Measurements from ENCODE around the gene ANGPTL8. TPM values are rescaled to one million over a fixed set of nuclear protein-coding genes. Genes with fewer than 3 reads are reported as not detected.
A peak's percentile ranks its signal among the peaks of the same experiment; 100 is the strongest.

The ANGPTL8 gene
- total and polyA plus RNA-seq, 2 experiments from 2014 or later, result 0.71 TPM; not detected in 1

DNA sequence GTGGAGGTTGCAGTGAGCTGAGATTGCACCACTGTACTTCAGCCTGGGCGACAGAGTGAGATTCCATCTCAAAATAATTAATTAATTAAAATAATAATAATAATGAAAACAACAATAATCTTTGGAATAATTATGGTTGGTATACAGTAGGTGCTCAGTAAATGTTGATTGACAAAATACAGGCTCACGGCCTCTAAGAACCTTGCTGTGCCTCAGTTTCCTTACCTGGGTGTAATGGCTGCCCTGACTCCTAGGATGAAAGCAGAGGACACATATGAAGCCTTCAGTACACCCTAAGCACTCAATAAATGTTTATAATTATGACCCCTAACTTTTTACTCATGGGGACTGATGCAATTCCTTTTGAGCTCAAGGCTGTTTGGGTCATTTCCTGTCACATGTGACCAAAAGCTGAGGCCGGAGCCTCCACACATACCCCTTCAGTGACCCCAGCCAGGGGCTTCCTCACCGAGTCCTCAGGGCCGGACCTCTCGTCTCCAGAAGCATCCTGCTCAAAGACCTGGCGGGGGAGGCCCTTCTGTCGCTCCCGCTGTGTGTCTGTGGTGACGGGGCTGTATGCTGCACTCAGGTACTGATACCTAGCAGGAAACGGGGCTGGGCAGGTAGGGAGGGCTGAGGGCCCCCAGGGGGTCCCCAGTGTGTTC, 12.4 kb downstream of the ANGPTL8 start:
- no peak for DNase-seq (ENCODE audit: low read depth in 1 of 2, low spot score in 1 of 2)
- Histone ChIP-seq H3K27ac (no peak overlapping the region), H3K27me3 (no peaks in the 10 kb centered on the region), H3K4me1 (ENCODE audit: low read depth) (no peaks in the 10 kb centered on the region), H3K36me3 (no peaks in the 10 kb centered on the region), H3K4me3 (no peak overlapping the region), H3K9me3 (ENCODE audit: low read depth) (no peaks in the 10 kb centered on the region)
- TF ChIP-seq, protein P1, sequence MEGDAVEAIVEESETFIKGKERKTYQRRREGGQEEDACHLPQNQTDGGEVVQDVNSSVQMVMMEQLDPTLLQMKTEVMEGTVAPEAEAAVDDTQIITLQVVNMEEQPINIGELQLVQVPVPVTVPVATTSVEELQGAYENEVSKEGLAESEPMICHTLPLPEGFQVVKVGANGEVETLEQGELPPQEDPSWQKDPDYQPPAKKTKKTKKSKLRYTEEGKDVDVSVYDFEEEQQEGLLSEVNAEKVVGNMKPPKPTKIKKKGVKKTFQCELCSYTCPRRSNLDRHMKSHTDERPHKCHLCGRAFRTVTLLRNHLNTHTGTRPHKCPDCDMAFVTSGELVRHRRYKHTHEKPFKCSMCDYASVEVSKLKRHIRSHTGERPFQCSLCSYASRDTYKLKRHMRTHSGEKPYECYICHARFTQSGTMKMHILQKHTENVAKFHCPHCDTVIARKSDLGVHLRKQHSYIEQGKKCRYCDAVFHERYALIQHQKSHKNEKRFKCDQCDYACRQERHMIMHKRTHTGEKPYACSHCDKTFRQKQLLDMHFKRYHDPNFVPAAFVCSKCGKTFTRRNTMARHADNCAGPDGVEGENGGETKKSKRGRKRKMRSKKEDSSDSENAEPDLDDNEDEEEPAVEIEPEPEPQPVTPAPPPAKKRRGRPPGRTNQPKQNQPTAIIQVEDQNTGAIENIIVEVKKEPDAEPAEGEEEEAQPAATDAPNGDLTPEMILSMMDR (IDR thresholded peaks at IDR 0.05; ENCODE audit: low read depth, low read length), result no peak

DNA sequence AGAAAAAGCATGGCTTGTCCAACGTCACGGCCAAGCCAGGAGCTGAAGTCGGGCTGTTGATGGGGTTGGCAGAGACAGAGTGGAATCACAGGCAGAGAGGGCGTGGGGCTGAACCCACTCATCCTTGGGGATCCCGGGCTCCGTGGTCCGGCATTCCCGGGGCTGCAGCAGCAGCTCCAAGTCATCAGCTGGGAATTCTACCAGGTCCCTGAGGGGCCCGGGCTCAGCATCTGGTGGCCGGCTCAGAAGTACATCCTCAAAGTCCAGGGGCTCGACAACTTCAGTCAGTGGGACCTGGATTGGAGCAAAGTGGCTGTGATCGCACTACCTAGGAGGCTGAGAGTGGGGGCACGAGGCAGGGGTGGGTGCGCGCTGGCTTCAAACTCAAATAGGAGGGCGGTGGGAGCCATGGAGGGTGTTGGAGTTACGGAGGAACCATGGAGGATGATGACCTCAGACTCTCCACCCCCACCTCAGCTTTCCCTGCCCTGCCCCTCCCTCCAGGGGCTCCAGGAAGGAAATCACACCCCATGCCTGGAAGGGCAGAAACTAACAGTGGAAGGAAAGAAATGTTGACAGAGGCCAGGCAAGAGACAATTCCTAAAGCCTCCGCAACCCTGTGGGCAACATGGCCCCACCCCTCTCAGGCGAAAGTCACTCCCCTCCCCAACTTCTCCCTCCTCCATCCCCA, 13.4 kb downstream of the ANGPTL8 start:
- no peaks in the 10 kb centered on the region for H3K27me3 ChIP-seq
- no peaks in the 10 kb centered on the region for H3K4me1 ChIP-seq (ENCODE audit: low read depth)
- no peaks in the 10 kb centered on the region for H3K9me3 ChIP-seq (ENCODE audit: low read depth)
- H3K36me3 ChIP-seq, result no peaks in the 10 kb centered on the region
- no peak overlapping the region for H3K4me3 ChIP-seq
- TF ChIP-seq, protein P1 (IDR thresholded peaks at IDR 0.05; ENCODE audit: low read depth, low read length), result no peak
- no peak overlapping the region for H3K27ac ChIP-seq
- DNase-seq (ENCODE audit: low read depth in 1 of 2, low spot score in 1 of 2), result no peak

DNA sequence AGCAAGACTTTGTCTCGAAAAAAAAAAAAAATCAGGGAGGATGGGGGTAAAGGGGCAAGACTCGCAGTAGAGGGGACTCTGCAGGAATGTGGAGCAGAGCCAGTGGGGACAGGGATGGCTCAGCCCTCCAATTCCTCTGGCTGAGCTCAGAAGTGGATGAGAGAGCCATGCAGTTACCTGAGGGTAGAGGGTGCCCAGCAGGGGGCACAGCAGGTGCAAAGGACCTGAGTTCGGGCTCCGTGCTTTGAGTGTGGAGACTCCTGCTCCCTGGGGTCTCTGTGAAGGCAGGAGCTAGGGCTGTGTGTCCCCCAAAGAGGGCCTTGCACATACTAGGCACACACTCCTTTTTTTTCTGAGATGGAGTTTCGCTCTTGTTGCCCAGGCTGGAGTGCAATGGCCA, 15.2 kb downstream of the ANGPTL8 start:
- no peaks in the 10 kb centered on the region for H3K4me1 ChIP-seq (ENCODE audit: low read depth)
- H3K36me3 ChIP-seq, result no peaks in the 10 kb centered on the region
- no peak overlapping the region for H3K4me3 ChIP-seq
- TF ChIP-seq, protein P1 (IDR thresholded peaks at IDR 0.05; ENCODE audit: low read depth, low read length), result peak; percentile 15
- H3K27ac ChIP-seq, result no peak overlapping the region
- no peak for DNase-seq (ENCODE audit: low read depth in 1 of 2, low spot score in 1 of 2)
- H3K27me3 ChIP-seq, result no peaks in the 10 kb centered on the region
- no peaks in the 10 kb centered on the region for H3K9me3 ChIP-seq (ENCODE audit: low read depth)

DNA sequence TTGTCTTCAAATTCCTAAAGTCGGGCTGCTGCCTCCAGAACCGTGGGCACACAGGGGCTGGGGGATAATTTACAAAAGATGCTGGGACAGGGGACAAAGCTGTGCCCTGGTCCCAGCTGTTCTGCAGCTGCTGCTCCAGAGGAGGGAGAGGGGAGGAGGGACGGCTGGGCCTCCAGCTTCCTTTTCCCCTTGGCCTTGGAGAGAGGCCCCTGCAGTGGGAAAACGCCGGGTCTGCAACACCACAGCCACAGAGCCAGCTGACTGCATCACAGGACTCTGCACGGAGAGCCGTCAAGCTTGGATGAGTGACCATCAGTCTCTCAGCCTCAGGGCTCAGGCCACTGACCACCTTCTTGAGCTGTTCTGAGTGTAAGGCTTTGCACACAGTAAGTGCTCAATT, 16.8 kb downstream of the ANGPTL8 start:
- Histone ChIP-seq H3K36me3 (no peaks in the 10 kb centered on the region), H3K27ac (no peak overlapping the region), H3K4me1 (ENCODE audit: low read depth) (no peaks in the 10 kb centered on the region), H3K27me3 (no peaks in the 10 kb centered on the region), H3K4me3 (no peak overlapping the region), H3K9me3 (ENCODE audit: low read depth) (no peaks in the 10 kb centered on the region)
- TF ChIP-seq, protein P1 (IDR thresholded peaks at IDR 0.05; ENCODE audit: low read depth, low read length), result no peak
- peak in 1 of 2 donors; percentile 45 for DNase-seq (ENCODE audit: low read depth in 1 of 2, low spot score in 1 of 2)

DNA sequence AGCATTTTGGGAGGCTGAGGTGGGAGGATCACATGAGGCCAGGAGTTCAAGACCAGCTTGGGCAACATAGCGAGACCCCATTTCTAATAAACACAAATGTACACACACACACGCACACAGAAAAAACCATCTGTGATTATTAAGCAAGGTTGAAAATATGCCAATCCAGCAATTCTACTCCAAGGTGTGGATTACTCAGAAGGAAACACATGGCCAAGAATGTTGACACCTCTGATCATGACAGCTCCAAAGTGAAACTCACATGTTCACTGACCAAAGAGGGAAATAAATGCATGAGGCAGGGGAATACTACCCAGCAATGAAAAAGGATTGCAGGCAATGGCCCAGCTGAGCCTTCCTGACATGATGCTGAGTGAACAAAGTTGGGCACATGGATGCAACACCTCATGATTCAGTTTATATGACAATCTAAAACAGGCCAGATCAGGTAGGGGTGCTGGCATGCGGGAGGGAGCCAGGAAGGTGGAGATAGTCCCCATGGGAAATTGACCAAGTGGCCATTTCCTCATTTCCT, 18.5 kb downstream of the ANGPTL8 start:
- TF ChIP-seq, protein P1 (IDR thresholded peaks at IDR 0.05; ENCODE audit: low read depth, low read length), result no peak
- Histone ChIP-seq H3K4me1 (ENCODE audit: low read depth) (no peaks in the 10 kb centered on the region), H3K36me3 (no peaks in the 10 kb centered on the region), H3K4me3 (no peak overlapping the region), H3K27ac (no peak overlapping the region), H3K9me3 (ENCODE audit: low read depth) (no peaks in the 10 kb centered on the region), H3K27me3 (no peaks in the 10 kb centered on the region)
- peak in 1 of 2 donors; percentile 9 for DNase-seq (ENCODE audit: low read depth in 1 of 2, low spot score in 1 of 2)
